Prostate gland (tissue), 2 donors: ENCODE measurements around the gene KRT85.

Source experiments
- CTCF ChIP-seq, 4 experiments: fragments of 200-600 bp in 2 of 4; fragments of 450-650 bp in 2 of 4; sonication (generic) in 2 of 4; IDR thresholded peaks; 1 replicate in 3 of 4; 2 replicates in 1 of 4; pipeline ENCODE4 v1.5.1; 2016 to 2019; ENCODE audit warnings: antibody characterized with exemption in 4 of 4, mild to moderate bottlenecking in 2 of 4, moderate library complexity in 2 of 4
- POLR2A ChIP-seq: fragments of 450-650 bp; IDR thresholded peaks from one replicate; pipeline ENCODE4 v1.6.1; 2016; ENCODE audit warnings: antibody characterized with exemption, mild to moderate bottlenecking
- POLR2AphosphoS5 ChIP-seq: sonication (generic); formaldehyde crosslinking; IDR thresholded peaks from one replicate; pipeline ENCODE4 v1.6.1; 2017; ENCODE audit warnings: antibody characterized with exemption

DNA sequence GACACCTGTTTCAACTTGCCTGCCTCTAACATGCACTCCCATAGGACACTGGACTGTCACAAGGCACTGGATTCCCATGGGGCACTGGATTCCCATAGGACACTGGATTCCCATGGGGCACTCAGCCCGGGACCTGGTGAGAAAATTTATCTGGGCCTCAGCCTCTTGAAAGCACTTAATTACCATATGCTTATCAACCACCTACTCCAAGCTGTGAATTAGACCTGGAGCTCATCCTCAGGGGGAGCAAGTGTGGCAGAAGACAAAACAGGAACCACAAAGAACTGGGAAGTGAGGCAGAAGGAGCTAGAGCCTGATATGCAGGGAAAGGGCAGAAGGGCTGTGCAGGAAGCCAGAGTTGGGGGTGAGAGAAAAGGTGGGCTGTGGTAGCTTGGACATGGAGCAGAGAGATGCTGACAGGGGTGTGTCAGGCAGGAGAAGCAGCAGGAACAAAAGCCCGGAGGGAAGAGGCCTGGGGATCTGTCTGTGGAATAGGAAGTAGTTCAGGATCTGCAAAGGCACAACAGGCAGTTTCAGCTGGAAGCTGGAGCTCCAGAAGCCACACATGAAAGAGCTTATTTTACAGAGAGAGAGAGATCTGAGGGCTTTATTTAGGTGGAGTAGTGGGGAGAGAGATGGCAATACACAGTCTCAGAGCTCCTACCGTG, 35.7 kb upstream of the KRT85 start:
- TF ChIP-seq CTCF (IDR thresholded peaks at IDR 0.05) (no peak), POLR2A (no peak), POLR2AphosphoS5 (no peak)
